Measurements from ENCODE around the gene ABI1.

DNA sequence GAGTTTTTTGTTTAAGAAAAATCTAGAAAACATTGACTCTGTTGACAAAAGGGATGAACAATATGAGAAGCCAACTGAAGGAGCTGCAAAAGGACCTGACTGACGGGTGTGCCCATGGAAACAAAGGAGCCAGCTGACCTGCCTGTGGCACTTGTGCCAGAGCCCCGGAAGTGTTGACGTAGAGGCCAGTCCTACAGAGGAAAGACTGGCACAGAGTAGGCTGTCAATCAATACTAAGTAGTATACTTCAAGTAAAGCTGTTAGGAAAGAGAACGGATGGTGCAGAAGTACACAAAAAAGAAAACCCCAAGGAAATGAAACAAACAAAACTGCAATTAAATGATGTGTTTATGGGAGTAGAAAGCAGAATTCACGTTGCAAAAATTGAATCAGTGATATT, 19.0 kb upstream of the ABI1 start:
- no peak for TF ChIP-seq ZFP3 (tag by site-specific recombination; IDR thresholded peaks at IDR 0.05; ENCODE audit: low read depth)
- no peak for TF ChIP-seq CTCF (tag by site-specific recombination; IDR thresholded peaks at IDR 0.05)
- TF ChIP-seq ZNF266 (tag by site-specific recombination; IDR thresholded peaks at IDR 0.05; ENCODE audit: low read depth), result no peak
- TF ChIP-seq ZNF202 (tag by site-specific recombination; IDR thresholded peaks at IDR 0.05; ENCODE audit: borderline replicate concordance), result no peak
- TF ChIP-seq, protein P1, sequence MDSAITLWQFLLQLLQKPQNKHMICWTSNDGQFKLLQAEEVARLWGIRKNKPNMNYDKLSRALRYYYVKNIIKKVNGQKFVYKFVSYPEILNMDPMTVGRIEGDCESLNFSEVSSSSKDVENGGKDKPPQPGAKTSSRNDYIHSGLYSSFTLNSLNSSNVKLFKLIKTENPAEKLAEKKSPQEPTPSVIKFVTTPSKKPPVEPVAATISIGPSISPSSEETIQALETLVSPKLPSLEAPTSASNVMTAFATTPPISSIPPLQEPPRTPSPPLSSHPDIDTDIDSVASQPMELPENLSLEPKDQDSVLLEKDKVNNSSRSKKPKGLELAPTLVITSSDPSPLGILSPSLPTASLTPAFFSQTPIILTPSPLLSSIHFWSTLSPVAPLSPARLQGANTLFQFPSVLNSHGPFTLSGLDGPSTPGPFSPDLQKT (IDR thresholded peaks at IDR 0.05; ENCODE audit: borderline replicate concordance, low read depth, low read length), result no peak

All from HEK293 (cell line).